HepG2 (cell line): ENCODE measurements around the gene ZNF575. TPM values are rescaled to one million over a fixed set of nuclear protein-coding genes. Genes with fewer than 3 reads are reported as not detected.
A peak's percentile ranks its signal among the peaks of the same experiment; 100 is the strongest.

ENCODE experiments used
- ATAC-seq: fragments of 200-7000 bp; cut with Tn5 transposase; 3 replicates; pipeline ENCODE4 v1.9.1; 2020; ENCODE audit warnings: mild to moderate bottlenecking, moderate library complexity
- BruUV-seq: library from RNA; stranded (reverse); fragments of 400-500 nt; replicated peaks from 2 replicates; lab custom pipeline; 2021; lab: Mats Ljungman, UMichigan
- CTCF ChIA-PET: fragments of 300-600 bp; formaldehyde crosslinking; extraction: SDS; loops from one replicate; lab custom pipeline; 2021; ENCODE audit warnings: low total read pairs, inconsistent platforms, low intra/inter-chr PET ratio; lab: Yijun Ruan, JAX
- POLR2A ChIA-PET: fragments of 350-600 bp; sonication (Branson Sonifier 250); formaldehyde crosslinking; loops from one replicate; lab custom pipeline; 2020; ENCODE audit warnings: antibody characterized with exemption, inconsistent platforms; lab: Yijun Ruan, JAX
- DNase-seq: peaks from one replicate; pipeline ENCODE4 v3.0.0-alpha.2; 2015; ENCODE audit warnings: low spot score
- FAIRE-seq: peaks from 3 replicates; lab custom pipeline; 2011; peaks lifted over from hg19 to GRCh38; lab: Jason Lieb, UNC
- H2AFZ ChIP-seq: one replicate; pipeline ENCODE4 v1.6.1; 2011; ENCODE audit warnings: low read length, inconsistent platforms
- H3K27ac ChIP-seq: fragments of 300-600 bp; 3 replicates; pipeline ENCODE4 v1.8.0; 2011; ENCODE audit warnings: mixed run types, mild to moderate bottlenecking, mixed read lengths, low read length, inconsistent platforms; ENCODE audit not compliant: insufficient read depth; ENCODE audit errors: extremely low read length
- H3K27me3 ChIP-seq, 2 experiments: fragments of 200-600 bp in 1 of 2; 2 replicates in 1 of 2; 3 replicates in 1 of 2; pipeline versions ENCODE4 v1.6.0 to v1.8.0; 2011; ENCODE audit warnings: low read length in 2 of 2, mild to moderate bottlenecking in 2 of 2, moderate library complexity in 2 of 2, inconsistent platforms in 1 of 2; ENCODE audit not compliant: insufficient read depth in 2 of 2, control insufficient read depth in 1 of 2
- H3K36me3 ChIP-seq, 2 experiments: fragments of 200-600 bp in 1 of 2; replicated peaks in 1 of 2; 2 replicates in 1 of 2; 3 replicates in 1 of 2; pipeline versions ENCODE4 v1.5.1 to v1.8.0; 2011; ENCODE audit warnings: low read length in 2 of 2, inconsistent platforms in 1 of 2; ENCODE audit not compliant: insufficient read depth in 2 of 2, control insufficient read depth in 1 of 2
- H3K4me1 ChIP-seq: 2 replicates; pipeline ENCODE4 v1.5.1; 2012; ENCODE audit warnings: low read length, inconsistent platforms; ENCODE audit not compliant: insufficient read depth
- H3K4me2 ChIP-seq: 2 replicates; pipeline ENCODE4 v1.6.0; 2011; ENCODE audit warnings: low read depth, low read length, inconsistent platforms
- H3K4me3 ChIP-seq, 3 experiments: fragments of 200-600 bp in 1 of 3; sonication (generic), shearing (Covaris generic) in 1 of 3; replicated peaks in 1 of 3; 2 replicates each; pipeline ENCODE4 v1.5.1; 2011 to 2016; ENCODE audit warnings: low read length in 3 of 3, inconsistent platforms in 2 of 3, low read depth in 2 of 3, mild to moderate bottlenecking in 2 of 3, control low read depth in 1 of 3, mixed read lengths in 1 of 3; ENCODE audit not compliant: insufficient read depth in 1 of 3
- H3K79me2 ChIP-seq: one replicate; pipeline ENCODE4 v1.6.1; 2011; ENCODE audit warnings: low read length, inconsistent platforms; ENCODE audit not compliant: insufficient read depth
- H3K9ac ChIP-seq: 2 replicates; pipeline ENCODE4 v1.6.0; 2011; ENCODE audit warnings: mild to moderate bottlenecking, low read depth, low read length, inconsistent platforms; ENCODE audit not compliant: insufficient read depth
- H3K9me3 ChIP-seq: 2 replicates; pipeline ENCODE4 v1.5.1; 2012; ENCODE audit warnings: mild to moderate bottlenecking, low read length
- H4K20me1 ChIP-seq: 2 replicates; pipeline ENCODE4 v1.6.0; 2011; ENCODE audit warnings: inconsistent platforms, mild to moderate bottlenecking, low read length, moderate library complexity; ENCODE audit not compliant: insufficient read depth
- CHD4 ChIP-seq: fragments of 200-600 bp; sonication (generic); IDR thresholded peaks from 2 replicates; pipeline ENCODE4 v1.7.0; 2017; ENCODE audit warnings: mild to moderate bottlenecking, low read length, borderline replicate concordance
- KDM1A ChIP-seq: IDR thresholded peaks from 2 replicates; pipeline ENCODE4 v1.6.1; 2016; ENCODE audit warnings: missing compliant biosample characterization
- PCBP1 ChIP-seq: fragments of 200-400 bp; formaldehyde crosslinking; IDR thresholded peaks from 2 replicates; pipeline ENCODE4 v1.6.1; 2017; ENCODE audit warnings: mild to moderate bottlenecking, low read depth, low read length, borderline replicate concordance
- ZNF629 ChIP-seq: sonication (generic); formaldehyde crosslinking; conservative IDR thresholded peaks from 2 replicates; pipeline ENCODE4 v1.5.0; 2020; ENCODE audit warnings: missing genetic modification reagents
- ZNF674 ChIP-seq: sonication (generic); formaldehyde crosslinking; IDR thresholded peaks from 2 replicates; pipeline ENCODE4 v1.5.0; 2020; ENCODE audit warnings: low read depth, mild to moderate bottlenecking, missing genetic modification reagents
- WGBS: methylation state at CpG from one replicate; pipeline ENCODE4 v1.1.6; 2017; ENCODE audit warnings: low lambda C conversion rate; 5-methylcytosine and 5-hydroxymethylcytosine counted together
- in situ Hi-C: cut with HindIII; loops from 2 replicates; pipeline ENCODE4 v1.10.0; 2017; ENCODE audit warnings: low pct_unique_long_range_greater_than_20kb; ENCODE audit not compliant: extremely low pct_ligation_motif_present
- intact Hi-C: fragments of 100-400 bp; cut with micrococcal nuclease; formaldehyde crosslinking; loops from one replicate; pipeline ENCODE4 v1.10.0; 2022; ENCODE audit not compliant: unreplicated experiment
- polyA plus RNA-seq, 8 experiments: library from polyadenylated mRNA; depleted of rRNA in 3 of 8; stranded (reverse) in 7 of 8; unstranded in 1 of 8; fragments of >200 nt; fragmentation: Illumina TruSeq in 4 of 8; extraction: Trizol in 4 of 8; gene quantifications; 2 replicates each; pipeline versions ENCODE4 v1.2.1 to v1.2.3, GENCODE V29; 2011 to 2016; ENCODE audit warnings: low read depth in 4 of 8, missing spikeins in 1 of 8, mixed read lengths in 1 of 8; ENCODE audit not compliant: insufficient read depth in 1 of 8
- total RNA-seq, 5 experiments: library from RNA; depleted of rRNA; stranded (reverse); fragments of >200 nt; fragmentation: Illumina TruSeq; extraction: Trizol; gene quantifications; 2 replicates each; pipeline ENCODE4 v1.2.3, GENCODE V29; 2016; ENCODE audit warnings: low read depth in 1 of 5
- TF ChIP-seq, protein P1 (sequence below): IDR thresholded peaks from 2 replicates; pipeline ENCODE4 v1.6.1; 2016; ENCODE audit warnings: missing biosample characterization, missing genetic modification reagents, low read depth
- TF ChIP-seq, protein P2 (sequence below): IDR thresholded peaks from 2 replicates; pipeline ENCODE4 v1.6.1; 2016; ENCODE audit warnings: low read depth

Gene ZNF575
- total and polyA plus RNA-seq, 2 of the 13 experiments (the other 11 are each of a cell fraction or from before 2014, with no cell fraction given), result 0.17 to 0.27 TPM

- DNase-seq, result no peak
Observed at GRCh38 chr19:43581467-43581866, 48.5 kb downstream of the ZNF575 start.

DNA sequence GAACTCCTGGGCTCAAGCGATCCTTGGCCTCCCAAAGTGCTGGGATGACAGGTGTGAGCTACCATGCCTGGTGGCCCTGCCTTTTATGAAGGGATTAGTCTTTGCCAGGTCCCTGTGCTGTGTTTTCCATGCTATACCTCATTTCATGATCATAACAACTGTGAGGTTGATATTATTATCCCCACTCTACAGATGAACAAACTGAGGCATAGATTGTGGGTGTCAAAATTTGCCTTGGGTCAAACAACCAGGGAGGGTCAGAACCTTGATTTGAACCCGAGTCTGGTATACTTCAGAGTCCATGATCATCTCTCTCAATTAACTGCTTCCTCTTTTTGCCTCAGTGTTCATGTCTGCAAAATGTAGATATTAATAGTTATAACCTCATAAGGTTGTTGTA is 49.5 kb downstream of the ZNF575 start:
- Histone ChIP-seq H3K27me3 (no peaks in the 10 kb centered on the region), H3K9me3 (no peaks in the 10 kb centered on the region), H3K4me3 (no peak overlapping the region), H3K9ac (no peak overlapping the region), H3K4me1 (peaks cover 15% of the 10 kb centered on the region), H2AFZ (no peak overlapping the region)
- in situ Hi-C loops, result no loop called here
- 85% methylated on average over 2 of the region's 2 CpGs for WGBS
- POLR2A ChIA-PET, result no interaction called here
- no peak for DNase-seq
- no peak for ATAC-seq
- TF ChIP-seq KDM1A, result no peak
- peak; percentile 76 for TF ChIP-seq ZNF629 (CRISPR knock-in tag)
- no peak for TF ChIP-seq PCBP1
- TF ChIP-seq, all 625 proteins: peak for 1
- BruUV-seq, result no TSS peak
- no peaks in the 10 kb centered on the region for H3K79me2 ChIP-seq
- intact Hi-C loops, result no loop called here
- CTCF ChIA-PET, result no interaction called here
- no peaks in the 10 kb centered on the region for H4K20me1 ChIP-seq
- no peak overlapping the region for H3K27ac ChIP-seq
- no peak for FAIRE-seq
- H3K4me2 ChIP-seq, result no peak overlapping the region
- no peaks in the 10 kb centered on the region for H3K36me3 ChIP-seq

More at GRCh38 chr19:43581467-43581866, 48.5 kb downstream of the ZNF575 start:
- in situ Hi-C loops (no loop called here), intact Hi-C loops (no loop called here)
- BruUV-seq, result no TSS peak
- FAIRE-seq (no peak), ATAC-seq (no peak)
- no peak overlapping the region for H3K9ac ChIP-seq
- no peak overlapping the region for H3K27ac ChIP-seq
- TF ChIP-seq ZNF674 (CRISPR knock-in tag), result no peak
- TF ChIP-seq, protein P1, sequence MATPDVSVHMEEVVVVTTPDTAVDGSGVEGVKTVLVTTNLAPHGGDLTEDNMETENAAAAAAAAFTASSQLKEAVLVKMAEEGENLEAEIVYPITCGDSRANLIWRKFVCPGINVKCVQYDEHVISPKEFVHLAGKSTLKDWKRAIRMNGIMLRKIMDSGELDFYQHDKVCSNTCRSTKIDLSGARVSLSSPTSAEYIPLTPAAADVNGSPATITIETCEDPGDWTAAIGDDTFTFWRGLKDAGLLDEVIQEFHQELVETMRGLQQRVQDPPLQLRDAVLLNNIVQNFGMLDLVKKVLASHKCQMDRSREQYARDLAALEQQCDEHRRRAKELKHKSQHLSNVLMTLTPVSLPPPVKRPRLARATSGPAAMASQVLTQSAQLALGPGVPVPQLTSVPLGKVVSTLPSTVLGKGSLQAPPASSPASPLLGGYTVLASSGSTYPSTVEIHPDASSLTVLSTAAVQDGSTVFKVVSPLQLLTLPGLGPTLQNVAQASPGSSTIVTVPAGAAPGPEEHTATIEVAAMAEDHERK (CRISPR knock-in tag), result no peak
- no peak for TF ChIP-seq CHD4
- TF ChIP-seq, protein P2, sequence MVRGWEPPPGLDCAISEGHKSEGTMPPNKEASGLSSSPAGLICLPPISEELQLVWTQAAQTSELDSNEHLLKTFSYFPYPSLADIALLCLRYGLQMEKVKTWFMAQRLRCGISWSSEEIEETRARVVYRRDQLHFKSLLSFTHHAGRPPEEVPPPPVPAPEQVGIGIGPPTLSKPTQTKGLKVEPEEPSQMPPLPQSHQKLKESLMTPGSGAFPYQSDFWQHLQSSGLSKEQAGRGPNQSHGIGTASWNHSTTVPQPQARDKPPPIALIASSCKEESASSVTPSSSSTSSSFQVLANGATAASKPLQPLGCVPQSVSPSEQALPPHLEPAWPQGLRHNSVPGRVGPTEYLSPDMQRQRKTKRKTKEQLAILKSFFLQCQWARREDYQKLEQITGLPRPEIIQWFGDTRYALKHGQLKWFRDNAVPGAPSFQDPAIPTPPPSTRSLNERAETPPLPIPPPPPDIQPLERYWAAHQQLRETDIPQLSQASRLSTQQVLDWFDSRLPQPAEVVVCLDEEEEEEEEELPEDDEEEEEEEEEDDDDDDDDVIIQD (CRISPR knock-in tag), result no peak
- H3K9me3 ChIP-seq, result no peaks in the 10 kb centered on the region
- H4K20me1 ChIP-seq, result no peaks in the 10 kb centered on the region
- H3K79me2 ChIP-seq, result no peaks in the 10 kb centered on the region
- no peak overlapping the region for H2AFZ ChIP-seq
- no peaks in the 10 kb centered on the region for H3K36me3 ChIP-seq
- no peaks in the 10 kb centered on the region for H3K27me3 ChIP-seq
- 46% methylated on average over 7 of the region's 7 CpGs for WGBS
- no peak overlapping the region for H3K4me2 ChIP-seq
- H3K4me3 ChIP-seq, result no peak overlapping the region
- H3K4me1 ChIP-seq, result peaks cover 16% of the 10 kb centered on the region
- ChIA-PET CTCF (no interaction called here), POLR2A (no interaction called here)
